Thyroid gland (tissue), 4 donors: Measurements from ENCODE around the gene DSCAM.

Experiments
- POLR2A ChIP-seq, 2 donors: fragments of 450-650 bp; IDR thresholded peaks; one replicate each; pipeline ENCODE4 v1.6.1; 2017; ENCODE audit warnings: antibody characterized with exemption in 2 of 2, mild to moderate bottlenecking in 2 of 2, moderate library complexity in 1 of 2
- TF ChIP-seq, protein P1 (sequence below), 6 experiments: fragments of 200-600 bp in 3 of 6; fragments of 450-650 bp in 3 of 6; sonication (generic) in 3 of 6; IDR thresholded peaks; one replicate each; pipeline ENCODE4 v1.5.1; 2016 to 2019; ENCODE audit warnings: antibody characterized with exemption in 6 of 6, mild to moderate bottlenecking in 2 of 6, inconsistent platforms in 1 of 6, moderate library complexity in 1 of 6

- TF ChIP-seq, protein P1, sequence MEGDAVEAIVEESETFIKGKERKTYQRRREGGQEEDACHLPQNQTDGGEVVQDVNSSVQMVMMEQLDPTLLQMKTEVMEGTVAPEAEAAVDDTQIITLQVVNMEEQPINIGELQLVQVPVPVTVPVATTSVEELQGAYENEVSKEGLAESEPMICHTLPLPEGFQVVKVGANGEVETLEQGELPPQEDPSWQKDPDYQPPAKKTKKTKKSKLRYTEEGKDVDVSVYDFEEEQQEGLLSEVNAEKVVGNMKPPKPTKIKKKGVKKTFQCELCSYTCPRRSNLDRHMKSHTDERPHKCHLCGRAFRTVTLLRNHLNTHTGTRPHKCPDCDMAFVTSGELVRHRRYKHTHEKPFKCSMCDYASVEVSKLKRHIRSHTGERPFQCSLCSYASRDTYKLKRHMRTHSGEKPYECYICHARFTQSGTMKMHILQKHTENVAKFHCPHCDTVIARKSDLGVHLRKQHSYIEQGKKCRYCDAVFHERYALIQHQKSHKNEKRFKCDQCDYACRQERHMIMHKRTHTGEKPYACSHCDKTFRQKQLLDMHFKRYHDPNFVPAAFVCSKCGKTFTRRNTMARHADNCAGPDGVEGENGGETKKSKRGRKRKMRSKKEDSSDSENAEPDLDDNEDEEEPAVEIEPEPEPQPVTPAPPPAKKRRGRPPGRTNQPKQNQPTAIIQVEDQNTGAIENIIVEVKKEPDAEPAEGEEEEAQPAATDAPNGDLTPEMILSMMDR (IDR thresholded peaks at IDR 0.05): no peak
- TF ChIP-seq POLR2A (IDR thresholded peaks at IDR 0.05): no peak
Observed at GRCh38 chr21:39979321-39979720, 867.6 kb downstream of the DSCAM start.
